GM18873 (cell line): ENCODE data around the gene PLD1.
"Not testable (repeated sequence)": the region's sequence is repeated elsewhere in the genome, so short reads cannot be mapped to it uniquely, and the experiment has no call there.

Experiments used
- ATAC-seq: cut with Tn5 transposase; IDR thresholded peaks from one replicate; pipeline ENCODE4 v1.9.1; 2021; ENCODE audit warnings: mild to moderate bottlenecking, moderate library complexity, moderate number of reproducible peaks; ENCODE audit not compliant: unreplicated experiment, low FRiP score

The PLD1 gene

DNA sequence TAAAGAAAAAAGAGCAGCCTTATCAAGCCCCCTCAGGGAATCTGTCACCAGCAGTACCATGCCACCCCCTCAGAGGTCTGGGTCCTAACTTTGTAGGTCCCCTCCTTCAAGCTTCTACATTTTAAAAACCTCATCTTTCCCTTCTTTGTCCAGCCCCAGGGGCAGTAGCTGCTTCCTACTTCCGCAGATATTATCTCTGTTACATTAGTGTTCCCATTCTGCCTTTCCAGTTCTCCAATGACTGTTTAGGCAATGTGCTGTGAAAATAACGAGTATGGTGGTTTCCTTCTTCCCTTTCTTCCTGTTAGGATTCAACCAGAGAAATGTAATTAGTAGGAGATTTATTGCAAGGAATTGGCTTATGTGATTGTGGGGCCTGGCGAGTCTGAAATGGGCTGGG is 224.0 kb downstream of the PLD1 start:
- ATAC-seq: no peak

DNA sequence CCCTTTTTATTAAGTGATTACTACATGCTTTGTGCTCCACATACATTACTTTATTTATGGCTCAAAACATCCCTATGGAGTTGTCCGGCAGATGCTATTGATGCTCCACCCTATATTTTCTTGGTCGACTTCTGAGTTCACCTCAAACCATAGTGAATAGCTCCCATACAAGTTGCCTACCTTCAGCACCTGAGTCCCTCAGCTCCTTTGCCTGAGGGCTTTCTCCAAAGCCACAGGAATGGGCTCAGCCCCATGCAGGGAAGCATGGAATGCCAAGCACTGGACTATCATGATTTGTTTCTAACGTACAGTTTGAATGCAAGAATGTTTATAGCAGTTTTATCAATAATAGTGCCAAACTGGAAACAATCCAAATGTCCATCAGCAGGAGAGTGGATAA is 225.2 kb downstream of the PLD1 start:
- ATAC-seq: no peak

DNA sequence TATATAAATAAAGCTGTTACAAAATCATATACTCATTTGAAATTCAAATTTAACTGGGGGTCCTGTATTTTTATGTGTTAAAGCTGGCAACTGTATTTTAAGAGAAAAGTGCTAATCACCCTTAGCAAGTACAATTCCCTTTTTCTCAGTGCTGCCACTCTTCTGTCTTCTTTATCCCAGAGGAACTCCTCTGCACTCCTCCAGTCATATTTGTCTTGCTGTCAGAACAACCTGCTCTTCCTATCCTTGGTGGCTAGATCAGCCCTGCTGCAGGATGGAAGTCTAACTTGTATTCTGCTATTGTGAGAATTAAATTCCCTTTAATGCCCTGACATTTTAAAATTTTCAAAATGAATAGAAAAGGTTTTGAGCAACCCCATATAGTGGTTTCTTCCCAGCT is 226.2 kb downstream of the PLD1 start:
- no peak for ATAC-seq

DNA sequence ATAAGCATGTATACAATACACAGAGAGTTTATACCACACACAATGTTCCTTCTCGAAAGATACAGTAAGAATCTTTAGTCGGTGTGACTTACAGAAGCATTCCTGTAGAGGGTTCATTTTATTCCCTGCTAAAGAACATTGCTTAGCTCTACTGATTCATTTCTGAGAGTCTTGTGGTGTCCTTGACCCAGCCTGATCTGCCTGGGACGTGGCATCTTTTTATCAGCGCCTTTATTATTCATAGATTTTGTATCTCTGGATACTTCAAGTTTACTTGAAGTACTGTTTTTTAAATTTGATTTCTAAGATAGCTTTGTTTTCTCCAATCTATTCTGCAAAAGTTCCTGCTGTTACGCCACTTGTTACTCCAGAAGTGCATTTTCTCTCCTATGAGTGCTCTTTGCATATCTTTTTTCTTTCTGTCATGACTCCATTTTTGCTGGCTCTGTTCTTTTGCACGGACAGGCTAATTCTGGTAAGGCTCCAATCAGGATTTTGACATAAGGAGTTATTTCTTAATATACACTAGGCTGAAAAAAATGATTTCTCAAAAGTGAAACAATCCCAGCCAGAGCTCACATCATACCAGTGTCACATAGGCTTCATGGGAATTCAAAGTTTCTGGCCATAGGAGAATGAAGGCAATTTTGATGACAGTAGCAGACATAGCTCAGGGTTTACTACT is 235.6 kb downstream of the PLD1 start:
- no peak for ATAC-seq

DNA sequence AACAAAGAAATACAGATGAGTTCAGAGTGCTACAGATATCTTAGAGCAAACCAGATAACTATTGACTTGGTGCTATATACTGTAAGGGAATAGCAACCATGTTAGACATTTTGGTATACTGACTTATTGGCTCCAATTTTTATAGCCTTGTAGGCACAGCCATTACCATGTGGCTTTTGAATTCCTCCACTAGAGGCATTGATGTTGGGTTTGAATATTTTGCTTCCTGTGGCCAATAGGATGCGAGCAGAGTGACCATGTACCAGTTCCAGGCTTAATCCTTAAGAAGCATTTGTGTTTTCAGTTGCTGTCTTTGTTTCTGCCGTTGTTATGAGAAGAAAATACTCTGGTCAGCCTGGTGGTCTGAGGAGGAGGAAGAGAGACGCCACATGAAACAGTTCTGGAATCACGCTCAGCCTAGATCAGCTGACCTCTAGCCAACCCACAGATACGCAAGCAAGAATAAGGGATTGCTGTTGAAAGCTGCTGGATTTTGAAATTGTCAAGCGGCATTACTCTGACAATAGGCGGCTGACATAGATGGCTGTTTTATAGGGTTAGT is 240.6 kb downstream of the PLD1 start:
- ATAC-seq: no peak

DNA sequence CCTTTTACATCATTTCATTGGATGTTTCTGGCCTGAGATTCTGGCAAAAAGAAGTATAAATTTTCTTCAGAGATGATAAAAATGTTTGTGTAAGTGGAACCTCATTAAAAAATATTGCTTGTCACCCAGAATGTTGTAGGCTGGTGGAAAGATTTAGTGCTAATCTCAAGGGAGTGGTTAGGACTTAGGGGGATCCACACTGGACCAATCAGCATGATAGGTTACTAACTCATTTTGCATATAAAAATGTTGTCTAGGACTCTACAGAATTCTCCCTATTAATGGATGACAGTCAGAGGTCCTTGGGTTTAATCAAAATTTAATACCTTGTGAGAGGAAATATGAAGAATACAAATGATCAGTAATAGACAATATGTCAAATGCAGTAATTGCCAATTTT is 241.5 kb downstream of the PLD1 start:
- no peak for ATAC-seq

DNA sequence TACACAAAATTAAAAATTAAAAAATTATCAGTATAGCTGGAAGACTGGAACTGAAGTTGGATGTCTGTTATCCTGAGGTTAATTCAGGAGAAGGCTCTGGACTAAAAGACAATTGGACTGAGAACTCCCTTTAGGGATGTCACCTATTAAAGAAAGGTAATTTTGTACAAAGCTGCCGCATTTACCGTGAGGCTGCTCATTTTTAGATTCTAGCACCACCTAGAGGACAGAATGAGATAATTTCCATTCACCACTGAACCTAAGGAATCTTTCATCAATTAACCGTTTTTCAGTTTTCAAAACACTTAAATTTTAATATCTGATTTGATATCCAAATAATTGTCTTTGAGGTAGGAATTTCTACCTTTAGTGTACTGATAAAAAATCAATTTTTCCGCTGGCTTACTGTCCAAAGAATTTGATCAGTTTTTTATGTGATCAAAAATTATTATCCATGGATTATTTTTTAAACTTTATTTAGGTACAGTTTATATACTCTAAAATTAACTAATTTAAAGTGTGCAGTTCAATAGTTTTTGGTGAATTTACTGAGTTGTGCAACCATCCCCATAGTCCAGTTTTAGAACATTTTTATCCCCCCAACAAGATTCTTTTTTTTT is 243.4 kb downstream of the PLD1 start:
- ATAC-seq: no peak

DNA sequence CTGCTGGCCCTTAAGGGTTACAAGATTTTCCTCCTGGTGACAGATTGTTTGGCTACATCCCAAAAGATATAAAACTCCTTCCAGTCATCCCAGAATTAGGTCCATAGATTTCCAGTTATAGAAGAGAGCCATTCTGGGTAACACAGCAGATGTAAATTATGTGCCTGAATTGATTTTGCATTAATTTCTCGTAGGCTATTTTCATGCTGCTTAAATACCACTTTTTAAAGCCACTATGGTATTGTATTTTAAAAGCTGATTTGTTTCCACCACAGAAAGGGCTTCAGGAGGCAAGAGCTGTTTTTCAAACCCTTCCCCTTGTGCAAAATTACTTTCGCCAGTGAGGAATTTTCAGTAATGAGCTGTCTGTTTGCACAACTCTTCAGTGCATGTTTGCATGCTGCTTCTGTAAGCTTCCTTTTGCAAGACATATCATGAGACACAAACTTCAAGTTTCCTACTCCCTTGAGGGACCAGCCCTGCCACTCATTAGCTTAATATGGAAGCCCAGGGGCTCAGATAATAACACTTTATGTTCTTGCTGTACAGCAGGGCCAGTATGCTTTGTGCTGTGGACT is 244.7 kb downstream of the PLD1 start:
- ATAC-seq: no peak

DNA sequence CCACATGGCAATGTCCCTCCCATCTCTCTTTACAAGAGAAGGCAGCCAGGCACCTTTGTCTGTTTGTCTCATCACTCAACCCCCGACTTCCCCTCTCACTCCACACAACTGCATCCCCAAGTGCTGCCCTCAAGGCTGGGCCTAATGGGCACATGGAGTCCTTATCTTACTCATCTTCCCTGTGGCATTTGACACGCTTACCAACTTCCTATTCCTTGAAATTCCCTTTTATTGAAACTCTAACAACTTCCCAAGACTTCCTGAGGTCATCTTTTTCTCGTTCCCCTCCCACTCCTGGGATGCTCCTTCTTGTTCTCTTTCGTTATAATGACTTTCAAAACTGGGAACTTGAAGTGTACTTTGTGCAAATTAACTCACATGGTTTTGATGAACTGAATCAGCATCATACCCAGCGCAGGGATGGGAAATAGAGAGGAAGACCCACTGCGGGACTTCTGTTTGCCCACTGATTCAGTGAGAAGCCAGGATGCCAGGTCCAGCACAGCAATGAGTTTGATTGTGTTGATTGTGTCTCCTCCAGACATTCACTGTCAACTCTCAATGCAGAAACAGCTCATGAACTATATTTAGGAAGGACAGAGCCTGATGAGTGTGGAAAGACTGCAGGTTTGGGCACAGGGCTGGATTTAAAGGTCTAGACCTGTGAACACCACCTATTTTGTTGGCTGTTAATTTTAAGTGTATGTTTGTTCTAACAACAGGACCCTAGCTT is 245.4 kb downstream of the PLD1 start:
- ATAC-seq: no peak

DNA sequence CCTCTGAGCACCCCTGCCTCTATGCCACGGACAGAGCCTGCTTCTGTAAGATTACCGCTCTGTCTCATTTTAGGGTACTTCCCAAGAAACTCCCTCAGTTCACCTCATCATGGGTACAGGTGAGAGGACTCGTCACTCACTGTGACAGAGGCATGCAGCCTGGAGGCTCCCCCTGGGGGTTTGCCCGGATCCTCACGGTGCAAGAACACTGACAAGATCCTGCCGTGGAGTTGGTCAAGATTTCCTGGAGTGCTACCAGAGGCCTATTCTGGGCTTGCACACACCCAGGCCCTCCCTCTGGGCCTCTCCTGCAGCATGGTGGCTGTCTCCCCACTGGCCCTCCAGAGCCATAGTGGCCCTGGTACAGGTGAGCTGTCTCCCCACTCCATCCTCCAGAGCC is 247.0 kb downstream of the PLD1 start:
- no peak for ATAC-seq

DNA sequence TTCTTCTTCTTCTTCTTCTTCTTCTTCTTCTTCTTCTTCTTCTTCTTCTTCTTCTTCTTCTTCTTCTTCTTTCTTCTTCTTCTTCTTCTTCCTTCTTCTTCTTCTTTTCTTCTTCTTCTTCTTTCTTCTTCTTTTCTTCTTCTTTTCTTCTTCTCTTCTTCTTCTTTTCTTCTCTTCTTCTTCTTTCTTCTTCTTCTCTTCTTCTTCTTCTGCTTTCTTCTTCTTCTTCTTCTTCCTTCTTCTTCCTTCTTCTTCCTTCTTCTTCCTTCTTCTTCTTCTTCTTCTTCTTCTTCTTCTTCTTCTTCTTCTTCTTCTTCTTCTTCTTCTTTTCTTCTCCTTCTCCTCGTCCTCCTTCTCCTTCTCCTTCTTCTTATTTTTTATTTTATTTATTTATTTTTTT is 247.8 kb downstream of the PLD1 start:
- not testable (repeated sequence) for ATAC-seq

DNA sequence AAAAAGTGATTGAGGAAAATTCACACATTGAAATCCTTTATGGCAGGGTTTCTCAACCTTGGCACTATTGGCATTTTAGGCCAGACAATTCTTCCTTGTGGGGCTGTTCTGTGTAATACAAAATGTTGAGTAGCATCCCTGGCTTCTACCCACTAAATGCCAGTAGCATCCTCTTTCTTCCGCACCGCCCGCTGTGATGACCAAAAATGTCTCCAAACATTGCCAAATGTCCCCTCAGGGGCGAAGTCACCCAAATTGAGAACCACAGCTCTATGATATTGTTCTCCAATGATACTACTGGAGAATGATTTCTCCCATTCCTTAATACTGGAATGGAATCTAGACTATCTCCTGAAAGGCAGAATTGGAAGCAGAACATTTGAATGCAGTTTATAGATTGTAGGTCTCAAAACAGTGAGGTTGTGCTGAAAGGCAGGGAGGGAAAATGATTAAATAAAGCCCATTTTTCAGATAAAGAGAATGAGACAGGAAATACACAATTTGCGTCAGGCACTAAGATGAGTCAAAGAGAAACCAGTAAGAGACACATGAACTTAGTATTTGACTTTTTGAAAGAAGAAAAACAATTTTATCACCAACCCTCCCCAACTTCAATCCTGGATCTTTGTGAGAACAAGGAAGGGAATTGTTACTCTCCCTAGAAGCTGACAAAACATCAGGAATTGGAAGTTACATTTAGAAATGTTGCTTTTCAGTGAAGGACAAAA is 248.5 kb downstream of the PLD1 start:
- no peak for ATAC-seq

DNA sequence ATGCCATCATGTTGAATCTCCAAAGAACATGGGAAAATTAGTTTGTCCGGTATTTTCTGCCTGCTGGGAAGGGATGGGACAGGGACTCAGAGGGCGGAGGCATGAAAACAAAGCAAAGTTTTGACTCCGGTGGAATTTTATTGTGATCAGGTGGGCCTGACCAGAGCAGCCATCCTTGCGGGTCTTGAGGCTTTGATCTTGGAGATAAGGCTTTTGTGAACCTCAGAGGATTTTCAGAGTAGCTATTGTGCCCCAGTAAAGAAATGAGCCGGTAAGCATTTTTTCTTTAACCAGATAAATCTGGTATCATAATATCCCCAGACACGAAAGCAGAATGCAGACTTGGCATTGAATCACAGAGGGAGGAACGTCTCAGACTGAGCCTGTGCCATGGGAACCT is 250.7 kb downstream of the PLD1 start:
- ATAC-seq: no peak

DNA sequence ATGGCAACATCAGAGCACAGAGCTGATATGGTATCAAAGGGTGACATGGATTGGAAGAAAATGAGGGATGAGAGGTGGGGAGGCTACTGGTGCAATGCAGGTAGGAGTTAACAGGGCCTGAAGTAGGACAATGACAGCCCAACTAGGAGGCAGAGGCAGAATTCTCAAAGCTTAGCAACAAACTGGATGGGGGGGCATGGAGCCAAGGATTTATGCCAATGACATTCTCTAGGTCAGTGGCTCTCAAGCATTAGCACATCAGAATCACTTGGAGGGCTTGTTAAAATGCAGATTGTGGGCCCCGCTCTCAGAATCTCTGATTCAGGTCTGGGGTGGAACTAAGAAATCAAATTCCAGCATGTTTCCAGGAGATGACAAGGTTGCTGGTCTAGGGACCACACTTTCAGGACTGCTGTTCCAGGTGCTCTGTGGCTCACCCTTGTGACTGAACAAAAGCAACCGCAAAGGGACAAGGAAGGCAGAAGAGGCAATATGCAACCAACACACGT is 252.0 kb downstream of the PLD1 start:
- ATAC-seq: no peak

DNA sequence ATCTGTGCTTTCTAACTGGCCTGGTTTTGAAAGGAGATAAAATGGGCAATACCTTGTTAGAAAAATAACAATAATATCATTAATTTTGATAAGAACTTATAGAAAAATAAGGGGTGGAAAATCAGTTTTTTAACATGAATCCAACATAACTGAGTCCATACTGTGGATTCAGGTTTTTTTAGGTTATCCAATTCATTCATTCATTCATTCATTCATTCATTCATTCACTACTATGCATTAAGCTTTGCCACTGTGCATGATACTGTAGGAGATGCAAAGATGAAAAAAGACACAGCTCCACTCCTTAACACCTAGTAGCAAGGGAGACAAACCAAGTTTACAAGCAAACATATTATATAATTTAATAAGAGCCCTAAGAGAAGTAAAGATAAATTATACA is 253.1 kb downstream of the PLD1 start:
- no peak for ATAC-seq

DNA sequence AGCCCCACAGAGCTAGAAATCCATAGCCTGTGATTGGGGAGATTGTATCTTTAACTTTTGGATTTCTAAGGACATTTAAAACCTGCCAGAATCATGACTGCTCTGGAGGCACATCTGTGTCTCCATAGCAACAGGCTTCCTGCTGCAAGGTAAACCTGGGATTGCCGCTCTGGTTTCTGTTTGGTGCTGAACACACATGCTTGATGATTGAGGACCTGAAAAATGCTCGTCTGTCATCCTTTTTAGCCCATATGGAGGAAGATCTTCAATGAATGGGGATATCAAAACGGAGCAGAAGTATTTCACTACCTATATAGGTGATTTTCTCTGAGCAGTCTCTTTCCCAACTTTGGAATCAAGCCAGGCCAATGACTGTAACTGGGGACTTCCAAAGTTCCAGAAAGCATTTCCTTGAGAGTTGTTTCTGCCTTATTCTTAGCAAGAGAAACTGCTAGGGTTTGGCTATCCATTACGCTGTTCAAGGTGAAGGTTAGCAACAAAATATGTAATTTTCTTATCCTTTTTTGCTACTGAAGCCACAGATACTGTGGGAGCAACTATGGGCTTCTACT is 253.6 kb downstream of the PLD1 start:
- no peak for ATAC-seq

DNA sequence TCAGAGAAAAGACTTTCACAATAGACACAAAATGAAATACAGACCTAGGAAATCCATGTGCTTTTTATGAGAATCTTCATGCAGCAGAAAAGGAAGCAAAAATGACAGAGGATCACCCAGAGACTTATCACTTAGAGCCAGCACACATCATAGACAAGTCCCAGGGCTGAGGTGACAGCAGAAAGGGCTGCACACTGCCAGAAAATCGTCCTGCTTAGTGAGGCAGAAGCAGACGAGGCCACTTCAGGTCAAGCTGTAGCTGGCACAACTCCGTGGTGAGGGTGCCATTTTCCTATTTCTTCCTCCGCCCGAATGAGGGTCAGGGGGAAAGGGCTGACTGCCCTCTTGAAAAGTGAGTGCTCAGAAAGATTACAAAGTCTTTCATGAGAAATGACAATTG is 254.1 kb downstream of the PLD1 start:
- ATAC-seq: no peak

DNA sequence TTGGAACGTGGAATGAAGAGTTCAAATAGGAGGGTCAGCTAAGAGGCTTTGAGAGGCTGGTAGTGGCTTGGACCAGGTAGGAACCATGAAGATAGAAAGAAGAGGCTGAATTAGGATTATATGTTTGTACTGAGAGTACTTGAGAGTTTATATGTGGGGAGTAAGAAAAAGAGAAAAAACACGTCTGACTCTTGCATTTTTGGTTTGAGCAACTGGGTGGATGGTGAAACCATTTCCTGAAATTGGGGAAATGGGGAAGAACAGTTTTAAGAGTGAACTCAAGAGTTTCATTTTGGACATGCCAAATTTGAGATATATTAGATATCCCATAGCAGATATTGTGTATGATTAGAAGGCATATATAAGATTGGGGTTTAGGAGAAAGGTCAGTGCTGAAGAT is 257.2 kb downstream of the PLD1 start:
- no peak for ATAC-seq

DNA sequence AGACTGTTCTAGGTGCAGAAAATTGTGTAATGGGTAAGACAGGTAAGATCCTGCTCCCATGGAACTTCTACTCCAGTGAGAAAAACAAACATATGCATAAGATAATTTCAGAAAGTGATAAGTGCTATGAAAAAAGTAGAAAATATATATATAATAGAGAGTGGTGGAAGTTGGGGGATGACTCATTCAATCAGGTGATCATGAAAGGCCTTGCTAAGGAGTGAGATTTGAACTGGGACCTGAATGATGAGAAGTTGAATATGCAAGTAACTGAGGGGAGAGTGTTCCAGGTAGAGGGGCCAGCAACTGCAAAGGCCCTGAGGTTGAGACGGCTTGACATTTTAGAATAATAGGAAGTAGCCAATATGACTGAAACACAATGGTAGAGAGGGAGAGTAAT is 257.8 kb downstream of the PLD1 start:
- no peak for ATAC-seq

DNA sequence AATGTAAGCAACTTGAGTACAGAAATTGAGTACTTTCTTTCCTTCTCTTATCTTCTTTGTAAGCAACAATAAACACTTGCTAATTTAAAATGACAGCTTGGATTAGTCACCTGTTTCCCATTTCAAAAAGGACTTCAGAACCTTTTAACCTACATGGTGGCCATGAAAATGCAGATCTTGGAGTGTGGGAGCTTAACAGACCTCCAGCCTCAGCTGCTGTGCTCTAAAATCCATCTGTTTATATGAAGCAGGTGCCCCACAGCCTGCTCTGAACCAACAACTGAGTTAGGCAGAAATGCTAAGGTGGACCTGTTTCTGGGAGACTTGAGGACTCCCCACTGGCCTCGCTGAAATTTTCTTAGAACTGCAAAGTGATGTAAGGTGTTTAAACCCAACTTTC is 259.0 kb downstream of the PLD1 start:
- ATAC-seq: no peak
